ENCODE results near the gene ATP9B.

DNA sequence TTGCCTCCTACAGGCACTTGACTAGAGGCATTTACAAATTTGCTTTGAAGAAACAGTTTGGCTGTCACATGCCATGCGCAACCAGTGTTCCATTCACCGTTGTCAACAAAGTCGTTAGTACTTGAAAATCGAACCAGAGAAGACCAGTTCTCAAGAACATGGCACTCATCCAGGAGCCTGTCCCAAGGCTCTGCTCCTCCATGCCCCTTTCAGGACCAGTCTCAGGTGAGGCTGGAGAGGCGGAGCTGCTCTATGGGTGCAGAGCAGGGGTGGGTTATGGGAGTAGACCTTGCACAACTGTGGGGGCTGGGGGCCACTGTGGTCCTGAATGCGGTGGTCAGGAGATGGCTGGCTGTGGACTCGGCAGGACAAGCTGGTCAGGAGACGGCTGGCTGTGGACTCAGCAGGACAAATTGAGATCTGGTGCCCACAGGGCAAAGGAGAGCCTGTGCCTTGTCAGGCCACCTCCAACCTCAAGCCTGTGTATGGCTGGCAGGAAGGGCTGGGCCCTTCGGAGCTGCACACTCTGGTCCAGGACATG, 12.3 kb upstream of the ATP9B start:
- TF ChIP-seq YY1 (IDR thresholded peaks at IDR 0.05; ENCODE audit: insufficient read depth, insufficient read length) (no peak), ZNF274 (IDR thresholded peaks at IDR 0.05; ENCODE audit: low read depth, low read length) (no peak)
